Measurements from ENCODE around the gene TSPAN5. TPM values are rescaled to one million over a fixed set of nuclear protein-coding genes. Genes with fewer than 3 reads are reported as not detected.
"Not testable (repeated sequence)": the region's sequence is repeated elsewhere in the genome, so short reads cannot be mapped to it uniquely, and the experiment has no call there.

TSPAN5 gene
- total RNA-seq, 3 donors from 2014 or later (not counting 1 experiment from before 2014, with no cell fraction given): 6.8 to 13.7 (median 11.4) TPM

- Histone ChIP-seq H3K9me3 (ENCODE audit: control insufficient read depth, insufficient read depth, low read length) (no peaks in the 10 kb centered on the region), H3K27me3 (ENCODE audit: control insufficient read depth, insufficient read depth, low read length) (no peaks in the 10 kb centered on the region), H3K27ac (ENCODE audit: low read length) (no peak overlapping the region), H3K36me3 (ENCODE audit: control insufficient read depth, insufficient read depth, low read length) (no peaks in the 10 kb centered on the region), H3K4me3 (ENCODE audit: low read length) (no peak overlapping the region), H3K4me1 (ENCODE audit: control insufficient read depth, insufficient read depth, low read length) (peaks cover 3% of the 10 kb centered on the region)
- intact Hi-C loops (cut with micrococcal nuclease): no loop called here
- H3K4me1 Mint-ChIP-seq: peaks cover 3 to 11% of the 10 kb centered on the region in 2 donors
- no peaks in the 10 kb centered on the region for H3K27me3 Mint-ChIP-seq (ENCODE audit: low read depth in 2 of 2)
- no peak for TF ChIP-seq CTCF (IDR thresholded peaks at IDR 0.05)
- H3K4me3 Mint-ChIP-seq: no peak overlapping the region
- H3K36me3 Mint-ChIP-seq: no peaks in the 10 kb centered on the region
- DNase-seq (no peak), ATAC-seq (no peak)
- H3K9me3 Mint-ChIP-seq: peaks cover 2 to 3% of the 10 kb centered on the region in 2 donors
- no peak overlapping the region for H3K27ac Mint-ChIP-seq
Measured at GRCh38 chr4:98462487-98462886, 195.9 kb downstream of the TSPAN5 start.

DNA sequence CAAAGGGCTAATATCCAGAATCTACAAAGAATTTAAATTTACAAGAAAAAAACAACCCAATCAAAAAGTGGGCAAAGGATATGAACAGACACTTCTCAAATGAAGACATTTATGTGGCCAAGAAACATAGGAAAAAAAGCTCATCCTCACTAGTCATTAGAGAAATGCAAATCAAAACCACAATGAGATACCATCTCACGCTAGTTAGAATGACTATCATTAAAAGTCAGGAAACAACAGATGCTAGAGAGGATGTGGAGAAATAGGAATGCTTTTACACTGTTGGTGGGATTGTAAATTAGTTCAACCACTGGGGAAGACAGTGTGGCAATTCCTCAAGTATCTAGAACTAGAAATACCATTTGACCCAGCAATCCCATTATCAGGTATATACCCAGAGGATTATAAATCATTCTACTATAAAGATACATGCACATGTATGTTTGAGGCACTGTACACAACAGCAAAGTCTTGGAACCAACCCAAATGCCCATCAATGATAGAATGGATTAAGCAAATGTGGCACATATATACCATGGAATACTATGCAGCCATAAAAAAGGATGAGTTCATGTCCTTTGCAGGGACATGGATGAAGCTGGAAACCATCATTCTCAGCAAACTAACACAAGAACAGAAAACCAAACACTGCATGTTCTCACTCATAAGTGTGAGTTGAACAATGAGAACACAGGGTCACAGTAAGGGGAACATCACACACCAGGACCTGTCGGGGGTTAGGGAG, 197.1 kb downstream of the TSPAN5 start:
- H3K4me3 Mint-ChIP-seq; H3K4me1 Mint-ChIP-seq; H3K27ac ChIP-seq (ENCODE audit: low read length); H3K9me3 ChIP-seq (ENCODE audit: control insufficient read depth, insufficient read depth, low read length); H3K27me3 ChIP-seq (ENCODE audit: control insufficient read depth, insufficient read depth, low read length); ATAC-seq; H3K27ac Mint-ChIP-seq; H3K36me3 ChIP-seq (ENCODE audit: control insufficient read depth, insufficient read depth, low read length); intact Hi-C loops (cut with micrococcal nuclease); H3K9me3 Mint-ChIP-seq; H3K4me3 ChIP-seq (ENCODE audit: low read length); H3K36me3 Mint-ChIP-seq; H3K4me1 ChIP-seq (ENCODE audit: control insufficient read depth, insufficient read depth, low read length); H3K27me3 Mint-ChIP-seq (ENCODE audit: low read depth in 2 of 2); DNase-seq: not testable (repeated sequence)
- 100% methylated on average over 1 of the region's 2 CpGs for WGBS (ENCODE audit: insufficient coverage)

GRCh38 chr4:98457422-98457821, 201.0 kb downstream of the TSPAN5 start:
- H3K27ac ChIP-seq (ENCODE audit: low read length); ATAC-seq; H3K4me1 ChIP-seq (ENCODE audit: control insufficient read depth, insufficient read depth, low read length); H3K9me3 ChIP-seq (ENCODE audit: control insufficient read depth, insufficient read depth, low read length); H3K27me3 ChIP-seq (ENCODE audit: control insufficient read depth, insufficient read depth, low read length); H3K27ac Mint-ChIP-seq; intact Hi-C loops (cut with micrococcal nuclease); H3K36me3 ChIP-seq (ENCODE audit: control insufficient read depth, insufficient read depth, low read length); H3K4me3 Mint-ChIP-seq; H3K4me3 ChIP-seq (ENCODE audit: low read length); H3K9me3 Mint-ChIP-seq; H3K27me3 Mint-ChIP-seq (ENCODE audit: low read depth in 2 of 2); DNase-seq: not testable (repeated sequence)
- WGBS (ENCODE audit: insufficient coverage): 96% methylated on average over 9 of the region's 9 CpGs
- Mint-ChIP-seq H3K36me3 (peaks cover 20% of the 10 kb centered on the region), H3K4me1 (peaks cover 14 to 24% of the 10 kb centered on the region in 2 donors)

GRCh38 chr4:98452091-98452490, 206.3 kb downstream of the TSPAN5 start:
- Histone ChIP-seq H3K27me3 (ENCODE audit: control insufficient read depth, insufficient read depth, low read length) (no peaks in the 10 kb centered on the region), H3K9me3 (ENCODE audit: control insufficient read depth, insufficient read depth, low read length) (peaks cover 4% of the 10 kb centered on the region), H3K27ac (ENCODE audit: low read length) (no peak overlapping the region), H3K4me1 (ENCODE audit: control insufficient read depth, insufficient read depth, low read length) (peaks cover 26% of the 10 kb centered on the region), H3K36me3 (ENCODE audit: control insufficient read depth, insufficient read depth, low read length) (no peaks in the 10 kb centered on the region), H3K4me3 (ENCODE audit: low read length) (no peak overlapping the region)
- intact Hi-C loops (cut with micrococcal nuclease): no loop called here
- Mint-ChIP-seq H3K27me3 (ENCODE audit: low read depth in 2 of 2) (no peaks in the 10 kb centered on the region), H3K36me3 (peaks cover 20% of the 10 kb centered on the region), H3K9me3 (peaks cover 0 to 4% of the 10 kb centered on the region in 2 donors), H3K4me3 (no peak overlapping the region), H3K4me1 (peaks cover 37 to 58% of the 10 kb centered on the region in 2 donors), H3K27ac (no peak overlapping the region)
- 98% methylated on average over 3 of the region's 3 CpGs for WGBS (ENCODE audit: insufficient coverage)
- no peak for TF ChIP-seq CTCF (IDR thresholded peaks at IDR 0.05)
- DNase-seq (no peak), ATAC-seq (no peak)

Measured in natural killer cell (primary cell).